ENCODE measurements around the gene PARD3.

- TF ChIP-seq CTCF (conservative IDR thresholded peaks at IDR 0.05) (no peak), EZH2 (IDR thresholded peaks at IDR 0.05; ENCODE audit: low read depth) (no peak)
Measured at GRCh38 chr10:34544400-34544799, 270.7 kb downstream of the PARD3 start.
